Panc1 (cell line): ENCODE results near the gene NTNG1. TPM values are rescaled to one million over a fixed set of nuclear protein-coding genes. Genes with fewer than 3 reads are reported as not detected.

ENCODE experiments used
- ATAC-seq: fragments of 200-7000 bp; cut with Tn5 transposase; 2 replicates; pipeline ENCODE4 v1.9.1; 2020; ENCODE audit warnings: mild to moderate bottlenecking, moderate library complexity
- BruUV-seq: library from RNA; stranded (reverse); fragments of 400-500 nt; replicated peaks from 2 replicates; lab custom pipeline; 2021; lab: Mats Ljungman, UMichigan
- CTCF ChIA-PET: fragments of 300-600 bp; sonication (Branson Sonifier 250); formaldehyde crosslinking; loops from one replicate; lab custom pipeline; 2022; ENCODE audit warnings: antibody characterized with exemption; lab: Charles Lee
- POLR2A ChIA-PET: fragments of 300-600 bp; sonication (Branson Sonifier 250); formaldehyde crosslinking; loops from one replicate; lab custom pipeline; 2022; ENCODE audit warnings: antibody characterized with exemption; lab: Charles Lee
- DNase-seq: peaks from one replicate; pipeline ENCODE4 v3.0.0-alpha.2; 2010; ENCODE audit warnings: low read depth, low spot score
- H3K27ac ChIP-seq: 2 replicates; pipeline ENCODE4 v1.5.1; 2011; ENCODE audit warnings: mild to moderate bottlenecking, low read length, inconsistent platforms
- H3K27me3 ChIP-seq: fragments of 200-500 bp; sonication (Bioruptor generic); 2 replicates; pipeline ENCODE4 v1.6.0; 2014; ENCODE audit warnings: low read length, inconsistent platforms; ENCODE audit not compliant: control insufficient read depth, insufficient read depth
- H3K36me3 ChIP-seq: fragments of 200-500 bp; sonication (Bioruptor generic); 2 replicates; pipeline ENCODE4 v1.5.1; 2014; ENCODE audit warnings: inconsistent platforms, mild to moderate bottlenecking, low read length, moderate library complexity; ENCODE audit not compliant: control insufficient read depth, insufficient read depth
- H3K4me1 ChIP-seq: 2 replicates; pipeline ENCODE4 v1.5.1; 2011; ENCODE audit warnings: inconsistent platforms, mild to moderate bottlenecking, low read length, moderate library complexity; ENCODE audit not compliant: control insufficient read depth, insufficient read depth
- H3K4me3 ChIP-seq, 2 experiments: 2 replicates each; pipeline ENCODE4 v1.5.1; 2011 to 2012; ENCODE audit warnings: low read depth in 2 of 2, low read length in 2 of 2, mild to moderate bottlenecking in 2 of 2, inconsistent platforms in 1 of 2, moderate library complexity in 1 of 2
- H3K9me3 ChIP-seq: fragments of 200-500 bp; sonication (Bioruptor generic); 2 replicates; pipeline ENCODE4 v1.5.1; 2014; ENCODE audit warnings: low read depth, mild to moderate bottlenecking, inconsistent platforms, low read length, moderate library complexity; ENCODE audit not compliant: control insufficient read depth, insufficient read depth
- POLR2AphosphoS5 ChIP-seq: IDR thresholded peaks from 2 replicates; pipeline ENCODE4 v1.6.1; 2012; ENCODE audit warnings: mild to moderate bottlenecking, low read depth, low read length, moderate library complexity
- SIN3A ChIP-seq: IDR thresholded peaks from 2 replicates; pipeline ENCODE4 v1.6.1; 2012; ENCODE audit warnings: low read depth, mild to moderate bottlenecking, low read length, moderate library complexity, borderline replicate concordance; ENCODE audit not compliant: insufficient read depth
- TCF7L2 ChIP-seq: IDR thresholded peaks from 2 replicates; pipeline ENCODE4 v1.6.1; 2011; ENCODE audit warnings: mild to moderate bottlenecking, low read depth, low read length, inconsistent platforms
- in situ Hi-C: cut with HindIII; loops from 2 replicates; pipeline ENCODE4 v1.10.0; 2016; ENCODE audit warnings: low sequenced_read_pairs, low pct_unique_long_range_greater_than_20kb
- intact Hi-C: fragments of 100-400 bp; cut with micrococcal nuclease; formaldehyde crosslinking; loops from one replicate; pipeline ENCODE4 v1.10.0; 2022; ENCODE audit not compliant: unreplicated experiment
- total RNA-seq: library from RNA; stranded (reverse); gene quantifications from one replicate; pipeline ENCODE4 v1.2.1, GENCODE V29; 2021; ENCODE audit not compliant: unreplicated experiment
- TF ChIP-seq, protein P1 (sequence below): fragments of 450-650 bp; IDR thresholded peaks from 2 replicates; pipeline ENCODE4 v1.5.1; 2017; ENCODE audit warnings: mild to moderate bottlenecking
- TF ChIP-seq, protein P2 (sequence below), 2 experiments: IDR thresholded peaks; 2 replicates each; pipeline ENCODE4 v1.6.1; 2011 to 2012; ENCODE audit warnings: low read depth in 2 of 2, control low read depth in 1 of 2, low read length in 1 of 2, mild to moderate bottlenecking in 1 of 2, moderate library complexity in 1 of 2; ENCODE audit not compliant: insufficient read depth in 1 of 2

The NTNG1 gene
- total RNA-seq, 1 experiment from 2014 or later, result 0.13 TPM

- in situ Hi-C loops (no loop called here), intact Hi-C loops (no loop called here)
- H3K27ac ChIP-seq, result no peak overlapping the region
- no TSS peak for BruUV-seq
- no peak overlapping the region for H3K4me3 ChIP-seq
- POLR2A ChIA-PET, result no interaction called here
- TF ChIP-seq POLR2AphosphoS5, result no peak
- TF ChIP-seq, protein P1, sequence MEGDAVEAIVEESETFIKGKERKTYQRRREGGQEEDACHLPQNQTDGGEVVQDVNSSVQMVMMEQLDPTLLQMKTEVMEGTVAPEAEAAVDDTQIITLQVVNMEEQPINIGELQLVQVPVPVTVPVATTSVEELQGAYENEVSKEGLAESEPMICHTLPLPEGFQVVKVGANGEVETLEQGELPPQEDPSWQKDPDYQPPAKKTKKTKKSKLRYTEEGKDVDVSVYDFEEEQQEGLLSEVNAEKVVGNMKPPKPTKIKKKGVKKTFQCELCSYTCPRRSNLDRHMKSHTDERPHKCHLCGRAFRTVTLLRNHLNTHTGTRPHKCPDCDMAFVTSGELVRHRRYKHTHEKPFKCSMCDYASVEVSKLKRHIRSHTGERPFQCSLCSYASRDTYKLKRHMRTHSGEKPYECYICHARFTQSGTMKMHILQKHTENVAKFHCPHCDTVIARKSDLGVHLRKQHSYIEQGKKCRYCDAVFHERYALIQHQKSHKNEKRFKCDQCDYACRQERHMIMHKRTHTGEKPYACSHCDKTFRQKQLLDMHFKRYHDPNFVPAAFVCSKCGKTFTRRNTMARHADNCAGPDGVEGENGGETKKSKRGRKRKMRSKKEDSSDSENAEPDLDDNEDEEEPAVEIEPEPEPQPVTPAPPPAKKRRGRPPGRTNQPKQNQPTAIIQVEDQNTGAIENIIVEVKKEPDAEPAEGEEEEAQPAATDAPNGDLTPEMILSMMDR, result no peak
- no peak for TF ChIP-seq SIN3A
- TF ChIP-seq, protein P2, sequence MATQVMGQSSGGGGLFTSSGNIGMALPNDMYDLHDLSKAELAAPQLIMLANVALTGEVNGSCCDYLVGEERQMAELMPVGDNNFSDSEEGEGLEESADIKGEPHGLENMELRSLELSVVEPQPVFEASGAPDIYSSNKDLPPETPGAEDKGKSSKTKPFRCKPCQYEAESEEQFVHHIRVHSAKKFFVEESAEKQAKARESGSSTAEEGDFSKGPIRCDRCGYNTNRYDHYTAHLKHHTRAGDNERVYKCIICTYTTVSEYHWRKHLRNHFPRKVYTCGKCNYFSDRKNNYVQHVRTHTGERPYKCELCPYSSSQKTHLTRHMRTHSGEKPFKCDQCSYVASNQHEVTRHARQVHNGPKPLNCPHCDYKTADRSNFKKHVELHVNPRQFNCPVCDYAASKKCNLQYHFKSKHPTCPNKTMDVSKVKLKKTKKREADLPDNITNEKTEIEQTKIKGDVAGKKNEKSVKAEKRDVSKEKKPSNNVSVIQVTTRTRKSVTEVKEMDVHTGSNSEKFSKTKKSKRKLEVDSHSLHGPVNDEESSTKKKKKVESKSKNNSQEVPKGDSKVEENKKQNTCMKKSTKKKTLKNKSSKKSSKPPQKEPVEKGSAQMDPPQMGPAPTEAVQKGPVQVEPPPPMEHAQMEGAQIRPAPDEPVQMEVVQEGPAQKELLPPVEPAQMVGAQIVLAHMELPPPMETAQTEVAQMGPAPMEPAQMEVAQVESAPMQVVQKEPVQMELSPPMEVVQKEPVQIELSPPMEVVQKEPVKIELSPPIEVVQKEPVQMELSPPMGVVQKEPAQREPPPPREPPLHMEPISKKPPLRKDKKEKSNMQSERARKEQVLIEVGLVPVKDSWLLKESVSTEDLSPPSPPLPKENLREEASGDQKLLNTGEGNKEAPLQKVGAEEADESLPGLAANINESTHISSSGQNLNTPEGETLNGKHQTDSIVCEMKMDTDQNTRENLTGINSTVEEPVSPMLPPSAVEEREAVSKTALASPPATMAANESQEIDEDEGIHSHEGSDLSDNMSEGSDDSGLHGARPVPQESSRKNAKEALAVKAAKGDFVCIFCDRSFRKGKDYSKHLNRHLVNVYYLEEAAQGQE (IDR thresholded peaks at IDR 0.05; ENCODE audit: insufficient read depth in 1 of 2, low read depth in 2 of 2, low read length in 1 of 2), result no peak
- TF ChIP-seq TCF7L2, result no peak
- no peaks in the 10 kb centered on the region for H3K27me3 ChIP-seq
- CTCF ChIA-PET, result no interaction called here
- H3K9me3 ChIP-seq, result no peaks in the 10 kb centered on the region
- no peak for ATAC-seq
- H3K36me3 ChIP-seq, result no peaks in the 10 kb centered on the region
- DNase-seq, result no peak
- H3K4me1 ChIP-seq, result no peaks in the 10 kb centered on the region
Observed at GRCh38 chr1:107432108-107432507, 291.3 kb downstream of the NTNG1 start.

DNA sequence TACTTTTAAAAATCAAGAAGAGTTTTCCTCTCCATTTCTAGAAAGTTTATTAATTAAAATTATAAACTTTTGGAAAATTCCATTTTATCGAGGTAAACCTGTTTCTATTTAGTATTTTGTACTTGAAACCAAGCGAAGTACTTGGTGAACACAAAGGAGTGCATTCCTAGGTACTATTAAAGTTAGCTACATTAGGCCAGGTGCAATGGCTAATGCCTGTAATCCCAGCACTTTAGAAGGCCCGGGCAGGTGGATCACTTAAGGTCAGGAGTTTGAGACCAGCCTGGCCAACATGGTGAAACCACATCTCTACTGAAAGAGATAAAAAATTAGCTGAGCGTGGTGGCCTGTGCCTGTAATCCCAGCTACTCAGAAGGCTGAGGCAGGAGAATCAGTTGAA lies 292.2 kb downstream of the NTNG1 start:
- in situ Hi-C loops (no loop called here), intact Hi-C loops (no loop called here)
- Histone ChIP-seq H3K27me3 (no peaks in the 10 kb centered on the region), H3K27ac (no peak overlapping the region), H3K4me3 (no peak overlapping the region), H3K36me3 (no peaks in the 10 kb centered on the region), H3K4me1 (no peaks in the 10 kb centered on the region), H3K9me3 (no peaks in the 10 kb centered on the region)
- ATAC-seq, result no peak
- no peak for DNase-seq
- POLR2A ChIA-PET, result no interaction called here
- CTCF ChIA-PET, result no interaction called here
- BruUV-seq, result no TSS peak
- TF ChIP-seq, protein P2 (IDR thresholded peaks at IDR 0.05; ENCODE audit: insufficient read depth in 1 of 2, low read depth in 2 of 2, low read length in 1 of 2), result no peak
- TF ChIP-seq SIN3A (no peak), POLR2AphosphoS5 (no peak), TCF7L2 (no peak)
- TF ChIP-seq, protein P1, result no peak
